AG09309 (cell line): ENCODE measurements around the gene MB.

ENCODE experiments used
- DNase-seq: peaks from one replicate; pipeline ENCODE4 v3.0.0-alpha.2; 2010; ENCODE audit warnings: low read depth
- H3K4me3 ChIP-seq: 2 replicates; pipeline ENCODE4 v1.5.1; 2011; ENCODE audit warnings: mild to moderate bottlenecking, low read depth, low read length, moderate library complexity; ENCODE audit not compliant: control insufficient read depth
- TF ChIP-seq, protein P1 (sequence below): IDR thresholded peaks from 2 replicates; pipeline ENCODE4 v1.5.1; 2011; ENCODE audit warnings: mild to moderate bottlenecking, low read depth, low read length, inconsistent platforms; ENCODE audit not compliant: insufficient read depth, control insufficient read depth; ENCODE audit errors: missing control alignments

MB gene

GRCh38 chr22:35587896-35588295 is 29.2 kb downstream of the MB start:
- no peak overlapping the region for H3K4me3 ChIP-seq
- DNase-seq, result no peak
- TF ChIP-seq, protein P1, sequence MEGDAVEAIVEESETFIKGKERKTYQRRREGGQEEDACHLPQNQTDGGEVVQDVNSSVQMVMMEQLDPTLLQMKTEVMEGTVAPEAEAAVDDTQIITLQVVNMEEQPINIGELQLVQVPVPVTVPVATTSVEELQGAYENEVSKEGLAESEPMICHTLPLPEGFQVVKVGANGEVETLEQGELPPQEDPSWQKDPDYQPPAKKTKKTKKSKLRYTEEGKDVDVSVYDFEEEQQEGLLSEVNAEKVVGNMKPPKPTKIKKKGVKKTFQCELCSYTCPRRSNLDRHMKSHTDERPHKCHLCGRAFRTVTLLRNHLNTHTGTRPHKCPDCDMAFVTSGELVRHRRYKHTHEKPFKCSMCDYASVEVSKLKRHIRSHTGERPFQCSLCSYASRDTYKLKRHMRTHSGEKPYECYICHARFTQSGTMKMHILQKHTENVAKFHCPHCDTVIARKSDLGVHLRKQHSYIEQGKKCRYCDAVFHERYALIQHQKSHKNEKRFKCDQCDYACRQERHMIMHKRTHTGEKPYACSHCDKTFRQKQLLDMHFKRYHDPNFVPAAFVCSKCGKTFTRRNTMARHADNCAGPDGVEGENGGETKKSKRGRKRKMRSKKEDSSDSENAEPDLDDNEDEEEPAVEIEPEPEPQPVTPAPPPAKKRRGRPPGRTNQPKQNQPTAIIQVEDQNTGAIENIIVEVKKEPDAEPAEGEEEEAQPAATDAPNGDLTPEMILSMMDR, result no peak

DNA sequence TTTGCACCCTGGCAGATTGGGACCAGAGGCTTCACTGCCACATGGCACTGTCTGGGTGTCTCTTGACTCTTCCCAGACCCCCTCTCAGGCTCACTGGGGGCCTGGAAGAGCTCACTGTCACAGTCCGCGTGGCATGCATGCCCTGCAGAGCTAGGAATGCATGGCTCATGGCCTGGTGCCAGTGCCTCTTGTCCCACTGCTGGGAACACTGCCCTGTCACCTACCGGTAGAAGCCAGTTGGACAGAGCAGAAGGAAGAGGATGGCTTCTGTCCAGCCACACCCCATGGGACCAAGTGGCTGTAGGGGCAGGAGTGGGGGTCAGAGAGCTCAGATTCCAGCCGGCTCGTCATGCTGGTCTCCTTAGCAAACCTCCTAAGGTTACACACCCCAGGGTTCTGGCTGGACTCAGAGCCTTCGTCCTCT is 29.7 kb downstream of the MB start:
- H3K4me3 ChIP-seq, result no peak overlapping the region
- DNase-seq, result no peak
- TF ChIP-seq, protein P1, result no peak

GRCh38 chr22:35586771-35587170 is 30.4 kb downstream of the MB start:
- TF ChIP-seq, protein P1, result no peak
- H3K4me3 ChIP-seq, result no peak overlapping the region
- no peak for DNase-seq

DNA sequence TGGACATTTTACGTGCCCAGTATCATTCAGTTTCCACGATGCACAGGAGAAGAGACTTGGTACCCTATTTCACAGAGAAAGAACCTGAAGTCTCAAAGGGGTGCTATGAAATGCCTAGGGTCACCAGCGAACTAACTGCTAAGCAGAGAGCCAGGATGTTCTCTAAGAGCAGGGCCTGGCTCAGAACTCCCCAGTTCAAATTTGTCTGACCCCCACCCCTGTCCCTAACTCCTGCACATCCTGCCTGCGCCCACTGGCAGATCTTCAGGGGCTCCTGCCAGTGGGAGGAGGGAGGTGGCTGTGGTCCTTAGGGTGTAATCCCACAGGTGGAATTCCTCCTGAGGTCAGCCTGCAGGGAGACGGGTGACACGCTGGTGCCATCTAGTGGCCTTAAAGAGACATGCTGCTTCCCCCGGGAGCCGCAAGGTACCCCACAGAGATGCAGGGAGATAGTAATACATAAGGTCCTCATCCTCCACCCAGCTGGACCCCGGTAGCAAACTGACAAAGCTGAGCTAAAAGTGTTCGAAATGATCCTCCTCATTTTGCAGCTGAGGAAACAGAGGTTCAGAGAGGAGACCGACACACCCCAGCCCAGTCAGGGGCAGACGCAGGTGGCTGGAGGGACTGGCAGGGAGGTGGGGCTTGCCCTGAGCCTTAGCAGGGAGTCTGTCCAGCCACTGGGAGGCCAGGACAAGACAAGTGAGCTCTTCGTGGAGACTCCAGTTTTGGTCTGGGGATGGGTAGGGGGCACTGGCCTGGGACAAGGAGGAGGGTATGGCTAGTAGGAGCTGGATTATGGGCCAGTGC is 34.1 kb downstream of the MB start:
- DNase-seq, result no peak
- TF ChIP-seq, protein P1, result peak; percentile 96
- H3K4me3 ChIP-seq, result no peak overlapping the region

- DNase-seq, result no peak
- H3K4me3 ChIP-seq, result no peak overlapping the region
- TF ChIP-seq, protein P1, result no peak
These were observed 34.8 kb downstream of the MB start for GRCh38 chr22:35582218-35582860.

DNA sequence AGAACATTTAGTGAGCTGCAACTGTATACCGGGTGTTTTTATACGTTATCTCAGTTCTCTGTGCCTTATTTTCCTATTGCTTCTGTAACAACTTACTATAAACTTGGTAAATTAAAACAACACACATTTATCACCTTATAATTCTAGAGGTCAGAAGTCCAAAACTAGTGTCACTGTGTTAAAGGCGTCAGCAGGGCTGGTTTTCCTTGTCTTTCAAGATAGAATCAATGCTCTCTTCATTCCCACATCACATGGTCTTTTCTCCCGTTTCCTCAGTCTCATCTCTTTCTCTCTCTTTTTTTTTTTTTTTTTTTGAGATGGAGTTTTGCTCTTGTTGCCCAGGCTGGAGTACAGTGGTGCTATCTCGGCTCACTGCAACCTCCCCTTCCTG is 36.1 kb downstream of the MB start:
- no peak overlapping the region for H3K4me3 ChIP-seq

More for the DNA sequence above, 36.1 kb downstream of the MB start:
- TF ChIP-seq, protein P1, result no peak
- DNase-seq, result no peak
